K562 (cell line): ENCODE data around the gene NRXN3. TPM values are rescaled to one million over a fixed set of nuclear protein-coding genes. Genes with fewer than 3 reads are reported as not detected.

Experiments used
- ATAC-seq: fragments of 200-7000 bp; cut with Tn5 transposase; 3 replicates; pipeline ENCODE4 v1.9.1; 2020; ENCODE audit warnings: moderate library complexity
- BruUV-seq: library from RNA; stranded (reverse); fragments of 400-500 nt; replicated peaks from 2 replicates; lab custom pipeline; 2021; lab: Mats Ljungman, UMichigan
- CTCF ChIA-PET: fragments of 300-600 bp; formaldehyde crosslinking; extraction: SDS; loops from one replicate; lab custom pipeline; 2021; ENCODE audit warnings: low intra/inter-chr PET ratio; lab: Yijun Ruan, JAX
- POLR2A ChIA-PET: fragments of 300-600, 350-650 bp; sonication (Branson Sonifier 250); formaldehyde crosslinking; extraction: SDS; loops from one replicate; lab custom pipeline; 2021; ENCODE audit warnings: antibody characterized with exemption, inconsistent platforms; lab: Yijun Ruan, JAX
- DNase-seq, 4 experiments: peaks; one replicate each; pipeline versions ENCODE4 v3.0.0 to v3.0.0-alpha.2; 2011 to 2018; ENCODE audit warnings: low spot score in 3 of 4, mixed read lengths in 3 of 4; ENCODE audit errors: extremely low read depth in 1 of 4
- FAIRE-seq: peaks from 2 replicates; lab custom pipeline; 2011; peaks lifted over from hg19 to GRCh38; lab: Jason Lieb, UNC
- H2AFZ ChIP-seq: 2 replicates; pipeline ENCODE4 v1.6.0; 2011; ENCODE audit warnings: low read depth, low read length, control low read depth, inconsistent platforms
- H3K27ac ChIP-seq: fragments of 200-600 bp; 3 replicates; pipeline ENCODE4 v1.8.0; 2011; ENCODE audit warnings: low read depth, mild to moderate bottlenecking, control low read depth, inconsistent platforms, low read length, moderate library complexity, mixed read lengths; ENCODE audit errors: extremely low read depth
- H3K27me3 ChIP-seq, 2 experiments: fragments of 300-600 bp in 1 of 2; 2 replicates in 1 of 2; 3 replicates in 1 of 2; pipeline versions ENCODE4 v1.6.0 to v1.8.0; 2011; ENCODE audit warnings: inconsistent platforms in 2 of 2, low read length in 2 of 2, mild to moderate bottlenecking in 1 of 2, mixed read lengths in 1 of 2, moderate library complexity in 1 of 2; ENCODE audit not compliant: control insufficient read depth in 2 of 2, insufficient read depth in 2 of 2
- H3K36me3 ChIP-seq: fragments of 300-600 bp; 3 replicates; pipeline ENCODE4 v1.8.0; 2011; ENCODE audit warnings: mild to moderate bottlenecking, low read length, inconsistent platforms; ENCODE audit not compliant: control insufficient read depth, insufficient read depth
- H3K4me1 ChIP-seq, 2 experiments: fragments of 200-600 bp in 1 of 2; replicated peaks in 1 of 2; 2 replicates in 1 of 2; 3 replicates in 1 of 2; pipeline versions ENCODE4 v1.5.1 to v1.8.0; 2011; ENCODE audit warnings: inconsistent platforms in 2 of 2, low read length in 2 of 2, mild to moderate bottlenecking in 1 of 2, mixed read lengths in 1 of 2, moderate library complexity in 1 of 2; ENCODE audit not compliant: control insufficient read depth in 2 of 2, insufficient read depth in 2 of 2
- H3K4me2 ChIP-seq: 2 replicates; pipeline ENCODE4 v1.6.1; 2011; ENCODE audit warnings: low read length, control low read depth, inconsistent platforms, mixed read lengths; ENCODE audit not compliant: insufficient read depth
- H3K4me3 ChIP-seq: fragments of 200-600 bp; sonication (generic), shearing (Covaris generic); 2 replicates; pipeline ENCODE4 v1.5.1; 2016; ENCODE audit warnings: control low read depth, inconsistent platforms
- H3K79me2 ChIP-seq: fragments of 200-600 bp; 3 replicates; pipeline ENCODE4 v1.8.0; 2011; ENCODE audit warnings: low read length, inconsistent platforms; ENCODE audit not compliant: control insufficient read depth, insufficient read depth
- H3K9ac ChIP-seq, 2 experiments: 2 replicates each; pipeline versions ENCODE4 v1.6.0 to v1.6.1; 2011; ENCODE audit warnings: low read depth in 2 of 2, low read length in 2 of 2, control low read depth in 1 of 2, inconsistent platforms in 1 of 2, mild to moderate bottlenecking in 1 of 2, mixed read lengths in 1 of 2; ENCODE audit not compliant: insufficient read depth in 1 of 2
- H3K9me1 ChIP-seq: one replicate; pipeline ENCODE4 v1.6.0; 2011; ENCODE audit warnings: inconsistent platforms, mild to moderate bottlenecking, low read length, moderate library complexity; ENCODE audit not compliant: control insufficient read depth, insufficient read depth
- H3K9me3 ChIP-seq: replicated peaks from 2 replicates; pipeline ENCODE4 v1.5.1; 2011; ENCODE audit warnings: low read depth, low read length, inconsistent platforms; ENCODE audit not compliant: control insufficient read depth, insufficient read depth
- H4K20me1 ChIP-seq: replicated peaks from 2 replicates; pipeline ENCODE4 v1.6.1; 2011; ENCODE audit warnings: low read length, inconsistent platforms, mixed read lengths; ENCODE audit not compliant: control insufficient read depth, insufficient read depth
- ARID3A ChIP-seq: IDR thresholded peaks from 2 replicates; pipeline ENCODE4 v1.6.1; 2012; ENCODE audit warnings: low read depth, low read length, improper control_type of control experiment, borderline replicate concordance
- ATF6 ChIP-seq: sonication (generic); formaldehyde crosslinking; IDR thresholded peaks from 2 replicates; pipeline ENCODE4 v1.4.0; 2020; ENCODE audit warnings: mild to moderate bottlenecking, missing genetic modification reagents
- CXXC5 ChIP-seq: fragments of 250-450 bp; sonication (Bioruptor Pico); IDR thresholded peaks from 2 replicates; pipeline ENCODE4 v1.8.0; 2022; ENCODE audit warnings: inconsistent platforms, mild to moderate bottlenecking, moderate library complexity
- ESRRB ChIP-seq: fragments of 250-450 bp; sonication (Bioruptor Pico); IDR thresholded peaks from 2 replicates; pipeline ENCODE4 v1.5.0; 2020; ENCODE audit warnings: mild to moderate bottlenecking, moderate library complexity, borderline replicate concordance
- GTF2F1 ChIP-seq: IDR thresholded peaks from 2 replicates; pipeline ENCODE4 v1.6.1; 2011; ENCODE audit warnings: low read depth, low read length, improper control_type of control experiment
- MAX ChIP-seq: sonication (generic); formaldehyde crosslinking; IDR thresholded peaks from 2 replicates; pipeline ENCODE4 v1.9.0; 2022; ENCODE audit warnings: mild to moderate bottlenecking, missing genetic modification reagents
- MEF2D ChIP-seq: conservative IDR thresholded peaks from 2 replicates; pipeline ENCODE4 v1.6.1; 2016; ENCODE audit warnings: low read depth, missing genetic modification characterization, missing compliant biosample characterization
- NELFE ChIP-seq: IDR thresholded peaks from 2 replicates; pipeline ENCODE4 v1.6.1; 2011; ENCODE audit warnings: mild to moderate bottlenecking; ENCODE audit not compliant: insufficient read depth, insufficient read length
- NR2C1 ChIP-seq, 2 experiments: fragments of 450-650 bp; IDR thresholded peaks; 2 replicates each; pipeline ENCODE4 v1.6.1; 2017; ENCODE audit warnings: mild to moderate bottlenecking in 2 of 2, antibody characterized with exemption in 1 of 2, inconsistent platforms in 1 of 2, missing compliant biosample characterization in 1 of 2, missing genetic modification characterization in 1 of 2
- NR2C2 ChIP-seq, 2 experiments: fragments of 200-800 bp in 1 of 2; sonication (Bioruptor generic) in 1 of 2; sonication (generic) in 1 of 2; formaldehyde crosslinking in 1 of 2; IDR thresholded peaks; 2 replicates each; pipeline versions ENCODE4 v1.6.1 to v1.8.0; 2016 to 2022; ENCODE audit warnings: mild to moderate bottlenecking in 1 of 2, missing compliant biosample characterization in 1 of 2, missing genetic modification characterization in 1 of 2, missing genetic modification reagents in 1 of 2
- RBM17 ChIP-seq: fragments of 200-400 bp; formaldehyde crosslinking; IDR thresholded peaks from 2 replicates; pipeline ENCODE4 v1.6.1; 2017; ENCODE audit warnings: low read depth, mild to moderate bottlenecking, low read length, borderline replicate concordance
- STAT6 ChIP-seq: sonication (generic); formaldehyde crosslinking; IDR thresholded peaks from 2 replicates; pipeline ENCODE4 v1.8.1; 2023; ENCODE audit warnings: mild to moderate bottlenecking, missing genetic modification reagents
- ZBTB8A ChIP-seq: fragments of 450-650 bp; IDR thresholded peaks from 2 replicates; pipeline ENCODE4 v1.6.1; 2018; ENCODE audit warnings: mild to moderate bottlenecking, moderate library complexity; ENCODE audit not compliant: partially characterized antibody
- ZNF316 ChIP-seq: fragments of 450-650 bp; IDR thresholded peaks from 2 replicates; pipeline ENCODE4 v1.6.1; 2016
- WGBS: fragments of 100-300 bp; shearing (Covaris generic); methylation state at CpG from one replicate; pipeline ENCODE4 v1.1.6; 2016; ENCODE audit warnings: low coverage, mixed read lengths; ENCODE audit not compliant: insufficient coverage; ENCODE audit errors: missing lambda C conversion rate; 5-methylcytosine and 5-hydroxymethylcytosine counted together
- in situ Hi-C: fragments of 300-500 bp; cut with MboI; formaldehyde crosslinking; loops from 4 replicates; pipeline ENCODE4 v1.15.0; 2018; ENCODE audit warnings: inconsistent platforms, mixed read lengths
- intact Hi-C: fragments of 100-400 bp; cut with micrococcal nuclease; formaldehyde crosslinking; loops from 2 replicates; pipeline ENCODE4 v1.14.2; 2022
- polyA plus RNA-seq, 8 experiments: library from polyadenylated mRNA; depleted of rRNA in 4 of 8; stranded (reverse) in 5 of 8; unstranded in 3 of 8; fragments of >200 nt; fragmentation: Nextera tagmentation in 2 of 8; fragmentation: Illumina TruSeq in 1 of 8; extraction: Ambion mirVana in 2 of 8; extraction: Trizol in 1 of 8; gene quantifications; 2 replicates each; pipeline versions ENCODE4 v1.2.1 to v1.2.3, GENCODE V29; 2011 to 2014; ENCODE audit warnings: inconsistent platforms in 1 of 8, missing spikeins in 1 of 8
- total RNA-seq, 7 experiments: library from RNA; depleted of rRNA in 6 of 7; stranded (reverse); fragments of >200 nt in 6 of 7; fragmentation: Illumina TruSeq in 2 of 7; extraction: Trizol in 2 of 7; gene quantifications; 2 replicates each; pipeline versions ENCODE4 v1.2.1 to v1.2.3, GENCODE V29; 2011 to 2021; ENCODE audit warnings: low replicate concordance in 1 of 7

Gene NRXN3
- total and polyA plus RNA-seq, 9 of the 15 experiments (the other 6 are each of a cell fraction or from before 2014, with no cell fraction given), result 0.09 TPM; not detected in 8

GRCh38 chr14:78123650-78124253 is 46.4 kb upstream of the NRXN3 start (continued):
- TF ChIP-seq ARID3A (no peak), ZBTB8A (no peak), CXXC5 (CRISPR knock-in tag) (no peak), ESRRB (CRISPR knock-in tag) (no peak), MEF2D (tag) (no peak), ZNF316 (peak; percentile 49; the same call in 1 of the 2 replicates), NR2C2 (CRISPR knock-in tag; IDR thresholded peaks at IDR 0.05) (no peak), NR2C2 (tag; IDR thresholded peaks at IDR 0.05) (no peak), NELFE (no peak)

- 0% methylated on average over 9 of the region's 9 CpGs for WGBS
- no peaks in the 10 kb centered on the region for H3K9me1 ChIP-seq
- ChIA-PET POLR2A (interaction anchor here (0.7 kb wide), 1 partner anchor 13 kb away, joined by 3 read pairs; no protein-coding TSS in a partner anchor), CTCF (no interaction called here)
- H3K4me1 ChIP-seq, result no peaks in the 10 kb centered on the region
- DNase-seq (no peak), FAIRE-seq (no peak), ATAC-seq (no peak)
- H3K4me3 ChIP-seq, result no peak overlapping the region
- in situ Hi-C loops, result no loop called here
- H3K9ac ChIP-seq, result no peak overlapping the region
- H3K79me2 ChIP-seq, result no peaks in the 10 kb centered on the region
- no peaks in the 10 kb centered on the region for H4K20me1 ChIP-seq
- no peak overlapping the region for H2AFZ ChIP-seq
- H3K4me2 ChIP-seq, result no peak overlapping the region
- intact Hi-C loops, result no loop called here
- H3K27me3 ChIP-seq, result no peaks in the 10 kb centered on the region; a peak in 2 of 5 replicates
- no peaks in the 10 kb centered on the region for H3K9me3 ChIP-seq
- H3K36me3 ChIP-seq, result no peaks in the 10 kb centered on the region
- BruUV-seq, result no TSS peak
- H3K27ac ChIP-seq, result no peak overlapping the region
- no peak for TF ChIP-seq MAX (CRISPR knock-in tag)
- no peak for TF ChIP-seq RBM17
- no peak for TF ChIP-seq ATF6 (CRISPR knock-in tag)
- TF ChIP-seq NR2C1 (IDR thresholded peaks at IDR 0.05), result no peak
- TF ChIP-seq NR2C1 (tag; IDR thresholded peaks at IDR 0.05), result no peak
- no peak for TF ChIP-seq GTF2F1
- no peak for TF ChIP-seq STAT6 (CRISPR knock-in tag)
These were observed 42.2 kb upstream of the NRXN3 start for GRCh38 chr14:78127961-78128360.
